GM18508 (cell line): ENCODE data around the gene SLC25A26.
A peak's percentile ranks its signal among the peaks of the same experiment; 100 is the strongest.
"Not testable (repeated sequence)": the region's sequence is repeated elsewhere in the genome, so short reads cannot be mapped to it uniquely, and the experiment has no call there.

ENCODE experiments used
- ATAC-seq: cut with Tn5 transposase; IDR thresholded peaks from one replicate; pipeline ENCODE4 v1.9.1; 2021; ENCODE audit warnings: moderate number of reproducible peaks; ENCODE audit not compliant: insufficient read depth, unreplicated experiment

The SLC25A26 gene

DNA sequence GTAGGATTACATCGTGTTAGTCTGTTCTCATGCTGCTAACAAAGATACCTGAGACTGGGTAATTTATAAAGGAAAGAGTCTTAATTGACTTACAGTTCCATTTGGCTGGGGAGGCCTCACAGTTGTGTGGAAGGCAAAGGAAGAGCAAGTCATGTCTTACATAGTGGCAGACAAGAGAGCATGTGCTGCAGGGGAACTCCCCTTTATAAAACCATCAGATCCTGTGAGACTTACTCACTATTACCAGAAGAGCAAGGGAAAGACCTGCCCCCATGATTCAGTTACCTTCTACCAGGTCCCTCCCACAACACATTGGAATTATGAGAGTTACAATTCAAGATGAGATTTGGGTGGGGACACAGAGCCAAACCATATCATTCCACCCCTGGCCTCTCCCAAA, 3.4 kb downstream of the SLC25A26 start:
- no peak for ATAC-seq

DNA sequence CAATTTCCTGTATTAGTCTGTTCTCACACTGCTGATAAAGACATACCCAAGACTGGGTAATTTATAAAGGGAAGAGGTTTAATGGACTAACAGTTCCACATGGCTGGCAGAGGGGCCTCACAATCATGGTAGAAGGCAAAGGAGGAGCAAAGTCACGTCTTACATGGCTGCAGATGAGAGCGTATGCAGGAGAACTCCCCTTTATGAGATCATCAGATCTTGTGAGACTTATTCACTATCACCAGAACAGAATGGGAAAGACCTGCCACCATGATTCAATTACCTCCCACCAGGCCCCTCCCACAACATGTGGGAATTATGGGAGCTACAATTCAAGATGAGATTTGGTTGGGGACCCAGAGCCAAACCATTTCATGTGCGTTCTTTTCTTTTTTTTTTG, 5.3 kb downstream of the SLC25A26 start:
- not testable (repeated sequence) for ATAC-seq

DNA sequence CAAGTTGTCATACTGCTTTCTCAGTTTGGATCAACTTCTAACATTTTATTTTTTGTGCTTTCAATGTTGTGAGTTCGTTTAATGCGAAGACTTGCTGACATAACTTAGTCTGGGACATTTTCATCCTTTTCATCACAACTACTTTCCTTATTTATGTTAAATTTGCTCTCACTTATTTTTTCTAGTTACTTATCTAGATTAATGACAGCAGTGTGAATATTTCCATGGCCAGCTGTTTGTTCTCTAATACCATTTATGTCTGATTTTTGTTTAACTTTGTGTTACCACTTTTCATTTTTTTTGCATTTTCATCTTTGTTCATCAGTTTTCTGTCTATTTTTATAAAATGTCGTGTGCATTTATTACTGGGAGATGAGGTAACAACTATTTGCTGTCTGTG, 6.2 kb downstream of the SLC25A26 start:
- ATAC-seq, result no peak

DNA sequence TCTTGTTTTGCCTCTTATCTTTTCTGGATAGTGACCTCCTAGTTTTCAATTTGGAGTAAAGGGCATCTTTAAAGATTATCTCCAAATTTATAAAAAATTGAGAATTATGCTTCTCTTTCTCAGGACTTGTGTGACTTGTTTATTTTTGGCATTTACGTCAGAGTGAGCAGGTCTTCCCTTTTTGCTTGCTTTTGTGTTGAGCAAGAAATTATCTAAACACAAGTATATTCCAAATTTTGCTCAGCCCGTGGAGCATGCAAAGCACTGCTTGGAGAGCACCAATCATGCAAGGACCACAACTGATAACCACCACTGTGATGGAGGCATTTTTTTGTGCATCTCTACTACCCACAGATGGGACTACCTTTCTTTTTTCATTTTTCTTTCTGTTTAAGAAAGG, 7.1 kb downstream of the SLC25A26 start:
- ATAC-seq, result no peak

DNA sequence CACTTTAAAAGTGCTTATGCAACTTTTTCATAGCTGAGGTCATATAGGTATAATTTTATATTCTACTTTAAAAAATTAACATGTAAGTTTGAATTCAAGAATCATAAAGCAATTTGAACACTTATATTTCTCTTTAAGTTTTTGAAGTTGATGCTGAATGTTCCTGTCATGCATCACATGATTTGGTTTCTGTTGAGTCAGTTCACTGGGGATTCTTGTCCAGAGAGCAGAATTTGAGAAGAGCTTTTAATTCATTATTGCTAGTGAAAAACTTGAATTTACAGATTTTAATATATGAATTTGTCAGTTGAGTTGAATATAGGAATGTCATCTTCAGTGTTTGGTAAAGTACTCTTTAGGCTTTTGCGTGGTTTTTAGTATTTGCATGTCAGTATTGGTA, 7.9 kb downstream of the SLC25A26 start:
- no peak for ATAC-seq

DNA sequence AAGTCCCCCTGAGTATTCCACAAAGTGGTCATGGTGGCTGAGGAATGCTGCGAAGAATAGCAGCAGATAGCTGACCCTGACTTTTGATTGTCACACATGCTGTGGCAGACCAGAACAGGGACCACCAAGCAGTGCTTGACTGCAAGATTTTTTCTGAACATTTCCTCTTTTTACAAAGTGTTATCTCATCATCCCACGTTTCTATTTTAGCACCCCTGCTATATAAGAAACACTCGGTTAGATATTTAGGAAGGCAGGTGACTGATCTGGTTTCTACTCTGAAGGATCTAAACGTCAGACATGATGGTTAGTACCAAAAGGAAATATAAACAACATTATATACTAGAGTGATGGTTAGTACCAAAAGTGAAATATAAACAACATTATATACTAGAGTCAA, 9.1 kb downstream of the SLC25A26 start:
- ATAC-seq, result no peak

DNA sequence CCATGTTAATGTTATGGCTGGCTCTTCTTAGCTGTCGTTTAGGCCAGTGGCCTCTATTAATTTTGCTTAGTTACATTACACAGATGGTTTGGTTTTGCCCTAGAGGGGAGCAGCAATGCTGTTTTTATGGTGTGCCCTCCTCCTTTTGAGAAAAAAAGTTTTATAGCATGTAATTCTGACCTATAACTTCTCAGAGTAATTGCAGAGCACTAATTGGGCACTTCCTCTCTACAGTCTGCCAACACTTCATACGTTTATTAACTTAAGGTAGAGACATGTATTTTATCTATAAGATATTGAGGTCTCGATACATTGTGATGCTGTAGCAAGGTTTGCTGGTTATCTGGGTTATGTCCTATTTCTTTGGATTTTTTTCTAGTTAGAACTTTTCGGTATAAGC, 12.2 kb downstream of the SLC25A26 start:
- ATAC-seq, result no peak

DNA sequence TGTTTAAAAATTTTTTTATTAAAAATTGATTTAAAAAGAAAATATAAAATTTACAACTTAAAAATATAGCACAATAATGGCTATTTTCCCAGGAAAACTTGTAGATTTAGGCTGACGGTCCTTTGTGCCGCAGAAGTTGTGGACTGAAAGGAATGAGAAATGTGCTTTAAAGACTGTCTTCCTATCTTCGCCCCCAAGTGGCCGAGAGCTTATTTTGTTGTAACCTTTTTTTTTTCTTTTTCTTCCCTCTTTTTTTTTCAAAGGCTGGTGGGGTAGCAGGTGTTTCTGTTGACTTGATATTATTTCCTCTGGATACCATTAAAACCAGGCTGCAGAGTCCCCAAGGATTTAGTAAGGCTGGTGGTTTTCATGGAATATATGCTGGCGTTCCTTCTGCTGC, 15.5 kb downstream of the SLC25A26 start:
- ATAC-seq, result no peak

DNA sequence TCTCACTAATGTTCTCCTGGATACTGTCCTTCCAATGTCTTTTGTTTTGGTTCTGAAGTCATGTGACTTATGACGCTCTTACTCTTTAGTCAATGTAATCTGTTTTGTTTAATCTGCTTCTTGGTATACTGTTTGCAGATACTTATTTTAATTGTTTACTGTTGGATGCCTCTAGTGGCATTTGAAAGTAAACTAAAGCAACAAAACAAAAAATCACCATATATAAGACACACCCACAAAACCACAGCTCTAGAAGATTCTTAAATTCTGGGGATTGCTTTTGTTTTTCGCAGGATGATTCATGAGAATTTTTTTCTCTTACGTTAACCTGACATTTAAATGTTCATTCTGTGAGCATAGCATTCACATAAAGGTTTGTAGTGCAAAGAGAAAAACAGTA, 16.8 kb downstream of the SLC25A26 start:
- ATAC-seq, result no peak

DNA sequence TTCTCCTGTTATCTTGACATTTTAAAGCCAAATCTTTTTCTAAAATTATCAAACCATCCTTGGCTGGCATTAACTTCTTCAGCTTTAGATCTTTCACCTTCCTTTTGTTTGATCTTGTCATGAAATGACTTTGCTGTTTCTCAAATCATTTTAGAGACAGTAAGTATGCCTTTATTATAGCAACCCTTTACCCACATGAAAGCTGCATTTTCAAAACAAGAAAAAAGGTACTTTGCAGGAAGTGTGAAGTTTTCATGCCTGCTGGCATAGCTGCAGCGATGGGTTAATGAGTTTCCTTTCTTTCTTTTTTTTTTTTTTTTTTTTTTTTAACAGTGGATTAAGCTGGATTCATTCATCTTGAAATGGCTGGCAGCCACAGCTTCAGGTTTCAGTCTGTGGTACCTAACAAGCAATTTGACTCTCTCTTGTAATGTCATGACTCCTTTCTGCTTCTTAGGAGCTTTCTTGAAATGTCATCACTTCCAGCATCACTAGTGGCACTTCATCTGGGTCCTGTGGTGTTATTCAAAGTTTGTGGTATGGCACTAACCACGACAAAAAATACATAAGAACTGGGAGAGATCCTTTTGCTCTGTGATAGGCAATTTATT, 18.8 kb downstream of the SLC25A26 start:
- ATAC-seq, result peak; percentile 83

DNA sequence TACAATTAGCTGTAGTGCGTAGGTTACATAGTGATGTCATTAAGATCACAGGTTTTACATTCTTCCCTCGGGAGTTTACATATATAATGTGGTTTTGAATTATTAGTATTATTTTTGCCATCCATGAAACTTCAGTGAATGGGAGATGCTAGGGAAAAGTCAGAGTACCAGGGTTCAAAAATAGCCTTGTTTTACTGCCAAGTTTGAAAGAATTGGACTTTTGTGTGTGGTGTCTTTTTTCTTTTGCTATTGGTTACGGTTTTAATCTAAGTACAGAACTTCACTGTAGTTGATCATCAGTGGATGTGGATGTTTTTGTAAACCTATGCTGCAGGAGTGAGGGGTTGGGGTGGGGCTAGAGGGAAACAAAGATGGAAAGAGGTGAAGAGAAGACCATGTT, 20.7 kb downstream of the SLC25A26 start:
- no peak for ATAC-seq

DNA sequence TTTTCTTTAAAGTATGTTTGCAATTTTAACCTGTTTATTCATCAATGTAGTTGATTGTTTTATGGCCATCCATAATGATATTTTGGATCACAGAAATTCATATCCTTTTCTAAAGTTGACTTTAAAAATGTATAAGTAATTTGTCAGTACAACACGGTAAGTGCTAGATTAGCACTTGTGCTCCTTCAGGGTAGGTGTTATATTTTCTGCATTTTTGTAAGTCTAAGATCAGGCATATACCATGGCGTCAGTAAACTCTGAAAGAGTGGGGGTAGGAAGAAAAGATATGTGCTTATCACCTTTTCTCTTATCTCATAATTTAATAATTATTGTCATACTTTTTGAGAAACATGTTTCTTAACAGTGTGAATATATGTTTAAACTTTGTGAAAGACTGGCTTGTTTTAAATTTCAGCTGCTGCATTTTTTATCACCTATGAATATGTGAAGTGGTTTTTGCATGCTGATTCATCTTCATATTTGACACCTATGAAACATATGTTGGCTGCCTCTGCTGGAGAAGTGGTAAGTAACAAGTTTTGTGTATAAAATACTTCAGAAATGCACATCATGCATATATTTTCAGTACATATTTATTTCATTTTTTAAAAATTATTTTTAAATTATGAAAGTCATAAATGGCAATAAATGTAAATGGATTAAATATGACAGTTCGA, 22.1 kb downstream of the SLC25A26 start:
- ATAC-seq, result no peak

DNA sequence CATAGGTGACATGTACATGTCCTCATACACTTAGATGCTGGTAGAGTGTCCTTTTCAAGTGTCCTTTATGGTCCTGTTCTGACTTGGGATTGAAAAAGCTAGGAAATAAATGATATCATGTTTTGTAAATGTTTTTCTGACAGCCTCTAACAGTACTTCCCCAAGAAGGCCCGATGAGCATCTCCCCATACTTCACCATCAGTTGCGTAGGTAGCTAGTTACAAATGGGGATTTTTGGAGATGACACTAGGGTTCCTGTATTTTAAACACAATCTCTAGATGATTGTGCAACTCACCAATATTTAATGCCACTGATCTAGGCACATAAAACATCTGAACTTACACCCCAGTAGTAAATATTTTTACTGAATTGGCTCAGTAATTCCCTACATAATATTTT, 27.8 kb downstream of the SLC25A26 start:
- no peak for ATAC-seq

DNA sequence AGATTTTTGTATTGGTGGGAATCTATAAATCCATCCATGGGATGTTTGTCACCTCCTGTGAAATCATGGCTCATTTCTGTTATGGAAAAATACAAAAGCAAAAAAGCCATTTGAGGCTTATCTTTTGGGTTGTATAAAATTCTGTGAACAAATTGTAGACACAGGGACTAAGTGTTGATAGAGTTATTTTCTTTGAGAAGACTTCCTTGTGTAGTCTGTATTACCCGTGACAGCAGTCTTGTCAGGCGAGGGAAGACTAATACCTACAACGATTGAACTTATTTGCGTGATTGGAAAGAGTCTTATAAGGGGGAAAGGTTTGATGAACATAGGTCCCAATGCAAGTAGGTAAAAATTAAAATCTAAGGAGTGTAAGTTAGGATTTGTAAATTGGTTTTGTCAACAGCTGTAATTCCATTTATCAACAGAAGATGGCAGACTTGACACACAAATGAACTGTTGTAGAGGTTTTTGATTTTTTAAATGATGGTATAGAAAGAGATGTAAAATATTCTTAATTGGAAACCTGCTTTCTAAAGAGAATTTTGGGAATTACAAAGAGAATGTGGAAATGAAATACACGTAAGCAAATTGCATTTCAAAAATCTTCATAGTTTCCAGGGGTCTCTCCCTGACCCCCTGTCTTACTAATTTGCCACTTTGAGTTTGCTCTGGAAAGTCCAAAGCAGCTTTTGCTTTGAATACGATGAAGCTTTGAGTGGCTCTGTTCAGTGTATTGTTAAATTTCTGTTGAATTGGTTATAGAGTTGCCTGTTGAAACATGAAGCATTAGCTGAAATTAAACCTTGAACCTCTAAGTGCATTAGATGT, 33.2 kb downstream of the SLC25A26 start:
- ATAC-seq, result no peak

DNA sequence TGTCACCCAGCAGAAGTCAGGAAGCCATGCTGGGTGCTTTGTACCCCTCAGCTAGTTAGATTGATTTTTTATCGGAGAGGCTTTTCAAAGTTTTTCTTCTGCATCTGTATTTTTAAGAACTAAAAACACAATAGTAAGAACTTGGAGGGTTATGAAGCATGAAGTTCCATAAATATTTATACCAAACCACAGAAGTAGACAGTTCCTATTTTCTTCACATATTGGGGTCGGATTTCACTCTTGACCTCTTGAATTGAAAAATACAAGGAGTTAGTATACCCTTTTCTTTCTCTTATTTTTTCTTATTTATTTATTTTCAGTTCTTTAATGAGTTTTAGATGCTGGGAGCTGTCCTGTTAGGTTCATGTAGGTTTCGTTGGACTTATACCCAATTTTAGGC, 35.1 kb downstream of the SLC25A26 start:
- no peak for ATAC-seq

DNA sequence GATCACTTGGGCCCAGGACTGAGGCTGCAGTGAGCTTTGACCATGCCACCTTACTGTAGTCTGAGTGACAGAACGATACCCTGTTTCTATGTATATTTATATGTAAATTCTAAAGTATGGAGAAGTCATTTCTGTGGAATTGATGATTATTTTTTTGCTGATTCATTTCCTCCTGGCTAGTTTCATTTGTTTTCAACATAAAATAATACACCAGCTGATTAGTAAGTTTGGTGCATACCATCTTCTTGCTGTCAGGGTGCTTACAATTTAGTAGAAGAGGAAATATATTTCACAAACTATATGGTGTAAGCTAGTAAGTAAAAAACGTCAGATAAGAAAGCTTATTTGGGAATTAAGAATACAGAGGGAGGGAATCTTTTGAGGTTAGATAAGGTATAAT, 36.0 kb downstream of the SLC25A26 start:
- ATAC-seq, result no peak

DNA sequence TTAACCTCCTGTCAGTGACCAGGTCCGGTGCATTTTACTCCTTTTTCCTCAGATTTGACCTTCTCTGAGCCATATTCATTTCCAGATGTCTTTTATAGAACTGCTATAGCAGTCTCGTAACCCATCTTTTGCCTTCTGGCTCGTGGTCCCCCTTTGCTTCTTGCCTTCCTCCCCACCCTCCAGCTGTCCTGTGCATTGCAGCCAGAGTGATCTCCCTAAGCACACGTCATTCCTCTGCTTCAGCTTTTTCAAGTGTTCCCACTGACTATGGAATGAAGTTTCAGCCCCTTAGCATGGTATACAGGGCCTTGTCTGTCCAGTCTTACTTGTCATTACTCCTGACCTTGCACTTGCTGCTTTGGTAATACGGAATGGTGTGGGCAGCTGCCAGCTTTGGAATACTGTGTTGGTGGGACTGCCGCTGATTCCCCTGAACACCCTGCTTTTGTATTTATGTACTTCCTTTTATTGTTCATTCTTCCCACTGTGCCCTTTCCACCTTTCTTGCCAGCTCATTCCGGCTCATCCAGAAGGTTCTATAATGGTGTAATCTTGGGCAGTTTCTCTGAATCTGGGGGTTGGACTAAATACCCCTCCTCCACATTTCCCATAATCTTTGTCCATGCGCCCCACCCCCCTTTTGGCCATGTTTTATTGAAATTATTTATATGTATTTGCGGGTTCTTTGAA, 38.9 kb downstream of the SLC25A26 start:
- no peak for ATAC-seq

DNA sequence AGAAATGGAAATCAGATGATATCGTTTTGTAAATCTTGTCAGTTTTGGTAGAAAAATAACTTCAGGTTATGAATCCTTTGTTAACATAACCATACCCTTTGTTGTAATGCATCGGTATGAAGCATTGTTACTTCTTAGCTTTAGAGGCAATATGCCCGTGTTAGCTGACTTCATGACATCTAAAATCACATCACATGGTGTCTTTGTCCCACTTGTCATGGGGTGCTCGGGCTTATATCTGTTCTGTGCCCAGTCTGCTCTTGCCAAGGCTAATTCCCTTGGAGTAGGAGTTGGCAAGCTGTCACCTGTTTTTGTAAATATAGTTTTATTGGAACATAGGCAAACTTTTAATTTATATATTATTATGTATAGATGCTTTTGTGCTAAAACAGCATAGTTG, 39.6 kb downstream of the SLC25A26 start:
- no peak for ATAC-seq

DNA sequence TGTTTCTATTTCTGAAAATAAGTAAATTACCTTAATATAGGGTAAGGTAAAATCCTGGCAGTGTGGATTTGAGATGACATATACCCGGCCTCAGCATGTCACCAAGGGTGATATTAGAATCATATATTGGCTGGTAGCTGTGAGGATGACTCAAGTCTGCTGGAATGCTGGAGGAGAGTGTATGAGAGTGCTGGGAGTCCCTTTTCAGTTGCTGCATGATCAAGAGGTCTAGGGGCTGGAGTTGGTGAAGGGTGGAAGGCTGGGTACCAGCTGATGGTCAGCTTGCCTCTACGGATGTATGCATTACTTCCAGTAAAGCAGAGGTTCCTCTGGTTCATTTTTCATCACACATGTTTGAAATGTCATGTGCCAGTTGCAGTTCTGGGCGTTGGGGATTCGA, 40.6 kb downstream of the SLC25A26 start:
- no peak for ATAC-seq

DNA sequence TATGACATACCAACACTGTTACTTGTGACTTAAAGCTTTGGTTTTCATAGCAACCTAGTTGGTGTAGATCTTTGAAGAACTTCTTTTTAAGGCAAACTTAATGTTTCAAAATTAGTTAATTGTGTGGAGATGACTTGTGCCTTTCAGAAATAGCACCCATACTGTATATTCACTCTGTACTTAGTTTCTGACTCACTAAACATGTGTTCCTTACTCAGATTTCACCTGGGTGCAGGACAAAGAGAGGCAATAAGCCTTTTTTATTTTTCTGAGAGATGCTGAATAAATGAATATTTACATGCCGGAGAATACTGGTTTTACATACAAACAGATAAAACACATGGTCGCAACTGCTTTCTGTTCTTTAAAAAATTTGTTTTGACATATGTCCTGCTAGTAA, 44.8 kb downstream of the SLC25A26 start:
- no peak for ATAC-seq

DNA sequence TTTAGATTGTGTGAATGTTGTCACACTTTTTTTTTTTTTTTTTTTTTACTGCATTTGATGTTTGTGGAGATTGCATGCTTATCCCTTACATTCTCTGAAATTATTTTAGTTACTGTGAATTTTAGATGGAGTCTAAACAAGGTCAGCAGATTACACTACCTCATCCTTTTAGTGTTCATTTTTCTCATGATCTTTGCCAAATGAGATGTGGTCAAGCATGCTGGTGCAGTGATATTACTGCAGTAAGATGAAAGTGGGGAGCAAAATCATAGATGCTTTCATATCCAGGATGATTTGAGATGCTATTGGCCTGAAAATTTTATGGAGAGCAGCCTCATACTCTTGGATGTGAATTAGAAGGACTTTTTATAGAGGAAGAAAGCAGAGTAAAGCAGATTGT, 45.8 kb downstream of the SLC25A26 start:
- no peak for ATAC-seq
